H1 (cell line): Measurements from ENCODE around the gene ENAH. TPM values are rescaled to one million over a fixed set of nuclear protein-coding genes. Genes with fewer than 3 reads are reported as not detected.

Experiments used
- CTCF ChIA-PET: fragments of 300-600 bp; sonication (Branson Sonifier 250); formaldehyde crosslinking; loops from one replicate; lab custom pipeline; 2021; ENCODE audit not compliant: partially characterized antibody; lab: Charles Lee
- POLR2A ChIA-PET: fragments of 300-600 bp; sonication (Branson Sonifier 250); formaldehyde crosslinking; loops from one replicate; lab custom pipeline; 2021; ENCODE audit warnings: inconsistent platforms; ENCODE audit not compliant: partially characterized antibody; lab: Charles Lee
- DNase-seq, 2 experiments: peaks; one replicate each; pipeline versions ENCODE4 v3.0.0 to v3.0.0-alpha.2; 2010 to 2022; ENCODE audit warnings: low spot score in 2 of 2, low read depth in 1 of 2, mixed read lengths in 1 of 2
- FAIRE-seq: peaks from 2 replicates; lab custom pipeline; 2011; peaks lifted over from hg19 to GRCh38; lab: Jason Lieb, UNC
- H2AFZ ChIP-seq: 2 replicates; pipeline ENCODE4 v1.8.1; 2012; ENCODE audit warnings: low read length, inconsistent platforms
- H2AK5ac ChIP-seq: 2 replicates; pipeline ENCODE4 v1.6.1; 2013; ENCODE audit warnings: low read depth, low read length
- H2BK120ac ChIP-seq: replicated peaks from 2 replicates; pipeline ENCODE3; 2013; ENCODE audit warnings: low read depth, low read length, inconsistent platforms
- H2BK12ac ChIP-seq: 2 replicates; pipeline ENCODE4 v1.6.1; 2013; ENCODE audit warnings: low read depth, low read length
- H2BK15ac ChIP-seq: 2 replicates; pipeline ENCODE4 v1.6.1; 2013; ENCODE audit warnings: low read length
- H2BK20ac ChIP-seq: 2 replicates; pipeline ENCODE4 v1.6.1; 2013; ENCODE audit warnings: low read length
- H2BK5ac ChIP-seq: 2 replicates; pipeline ENCODE4 v1.6.1; 2013; ENCODE audit warnings: low read depth, low read length
- H3K14ac ChIP-seq: 2 replicates; pipeline ENCODE4 v1.6.1; 2013; ENCODE audit warnings: inconsistent platforms; ENCODE audit not compliant: insufficient read length
- H3K18ac ChIP-seq: 2 replicates; pipeline ENCODE4 v1.6.1; 2013; ENCODE audit warnings: low read length; ENCODE audit errors: extremely low read depth
- H3K23ac ChIP-seq: 2 replicates; pipeline ENCODE4 v1.6.1; 2013; ENCODE audit warnings: inconsistent platforms; ENCODE audit not compliant: insufficient read length
- H3K23me2 ChIP-seq: 2 replicates; pipeline ENCODE4 v1.6.1; 2013; ENCODE audit warnings: low read depth, low read length
- H3K27ac ChIP-seq: 2 replicates; pipeline ENCODE4 v1.6.1; 2011; ENCODE audit warnings: low read depth, low read length, inconsistent platforms
- H3K27me3 ChIP-seq, 4 experiments: replicated peaks in 1 of 4; 1 replicate in 1 of 4; 2 replicates in 3 of 4; pipeline versions ENCODE4 v1.6.1 to v1.8.1; 2011 to 2013; ENCODE audit warnings: low read length in 3 of 4, mild to moderate bottlenecking in 3 of 4, inconsistent platforms in 2 of 4, mixed read lengths in 2 of 4, moderate library complexity in 1 of 4; ENCODE audit not compliant: control insufficient read depth in 3 of 4, insufficient read depth in 3 of 4; ENCODE audit errors: extremely low read depth in 1 of 4
- H3K36me3 ChIP-seq, 4 experiments: 2 replicates each; pipeline versions ENCODE4 v1.6.1 to v1.8.1; 2011 to 2013; ENCODE audit warnings: mild to moderate bottlenecking in 4 of 4, low read length in 3 of 4, moderate library complexity in 2 of 4, control low read depth in 1 of 4, inconsistent platforms in 1 of 4; ENCODE audit not compliant: insufficient read depth in 4 of 4, control insufficient read depth in 2 of 4
- H3K4ac ChIP-seq: replicated peaks from 2 replicates; pipeline ENCODE3; 2013; ENCODE audit warnings: low read length, low read depth, mixed read lengths, inconsistent platforms; ENCODE audit not compliant: insufficient read length
- H3K4me1 ChIP-seq, 4 experiments: replicated peaks in 1 of 4; 1 replicate in 1 of 4; 2 replicates in 3 of 4; pipeline versions ENCODE4 v1.6.1 to v1.8.1; 2011 to 2013; ENCODE audit warnings: low read length in 3 of 4, inconsistent platforms in 2 of 4, mixed read lengths in 1 of 4; ENCODE audit not compliant: insufficient read depth in 4 of 4, control insufficient read depth in 3 of 4
- H3K4me2 ChIP-seq, 2 experiments: 2 replicates each; pipeline versions ENCODE4 v1.6.1 to v1.8.1; 2011 to 2013; ENCODE audit warnings: low read depth in 2 of 2, low read length in 2 of 2, control low read depth in 1 of 2, inconsistent platforms in 1 of 2, mild to moderate bottlenecking in 1 of 2; ENCODE audit not compliant: insufficient read depth in 1 of 2
- H3K4me3 ChIP-seq, 4 experiments: fragments of 200-600, 300-600 bp in 1 of 4; sonication (generic), shearing (Covaris generic), sonication (Bioruptor Twin) in 1 of 4; 2 replicates each; pipeline versions ENCODE4 v1.5.1 to v1.8.1; 2011 to 2016; ENCODE audit warnings: low read length in 4 of 4, low read depth in 3 of 4, control low read depth in 2 of 4, inconsistent platforms in 2 of 4, mild to moderate bottlenecking in 2 of 4, mixed read lengths in 1 of 4, moderate library complexity in 1 of 4; ENCODE audit not compliant: insufficient read depth in 2 of 4; ENCODE audit errors: extremely low read depth in 1 of 4
- H3K56ac ChIP-seq: replicated peaks from 2 replicates; pipeline ENCODE3; 2013; ENCODE audit warnings: low read depth, mild to moderate bottlenecking, mixed read lengths, low read length, inconsistent platforms; ENCODE audit not compliant: insufficient read length
- H3K79me1 ChIP-seq: 2 replicates; pipeline ENCODE4 v1.6.1; 2013; ENCODE audit warnings: low read depth, low read length, control low read depth
- H3K79me2 ChIP-seq, 2 experiments: 2 replicates each; pipeline versions ENCODE4 v1.6.1 to v1.8.1; 2012 to 2013; ENCODE audit warnings: low read length in 2 of 2, mild to moderate bottlenecking in 2 of 2, inconsistent platforms in 1 of 2; ENCODE audit not compliant: insufficient read depth in 2 of 2, control insufficient read depth in 1 of 2
- H3K9ac ChIP-seq, 4 experiments: replicated peaks in 1 of 4; 1 replicate in 1 of 4; 2 replicates in 3 of 4; pipeline versions ENCODE4 v1.6.1 to v1.8.1; 2011 to 2013; ENCODE audit warnings: low read depth in 3 of 4, low read length in 3 of 4, control low read depth in 2 of 4, mild to moderate bottlenecking in 2 of 4, moderate library complexity in 2 of 4, inconsistent platforms in 1 of 4; ENCODE audit errors: extremely low read depth in 1 of 4
- H3K9me3 ChIP-seq, 2 experiments: 2 replicates each; pipeline versions ENCODE4 v1.6.1 to v1.8.1; 2012 to 2013; ENCODE audit warnings: mild to moderate bottlenecking in 2 of 2, moderate library complexity in 2 of 2, control low read depth in 1 of 2, inconsistent platforms in 1 of 2, low read depth in 1 of 2, low read length in 1 of 2, mixed read lengths in 1 of 2; ENCODE audit not compliant: insufficient read depth in 2 of 2
- H4K20me1 ChIP-seq, 2 experiments: replicated peaks in 1 of 2; 2 replicates each; pipeline versions ENCODE3 to v1.8.1; 2011 to 2013; ENCODE audit warnings: inconsistent platforms in 2 of 2, low read length in 2 of 2, mild to moderate bottlenecking in 1 of 2; ENCODE audit not compliant: insufficient read depth in 2 of 2, control insufficient read depth in 1 of 2
- H4K5ac ChIP-seq: 2 replicates; pipeline ENCODE4 v1.6.1; 2013; ENCODE audit warnings: low read length, low read depth, mixed read lengths, inconsistent platforms; ENCODE audit not compliant: insufficient read length
- H4K8ac ChIP-seq: 2 replicates; pipeline ENCODE4 v1.8.0; 2013; ENCODE audit warnings: mild to moderate bottlenecking, moderate library complexity, low read length, inconsistent platforms; ENCODE audit not compliant: insufficient read depth; ENCODE audit errors: extremely low read depth
- H4K91ac ChIP-seq: replicated peaks from 2 replicates; pipeline ENCODE3; 2013; ENCODE audit warnings: low read length, mixed read lengths, inconsistent platforms; ENCODE audit not compliant: insufficient read length
- CBX5 ChIP-seq: fragments of 300-800, 300-1000 bp; sonication (generic); IDR thresholded peaks from 2 replicates; pipeline ENCODE4 v1.7.1; 2016; ENCODE audit warnings: antibody characterized with exemption, low read length, low read depth
- CBX8 ChIP-seq: fragments of 300-800, 300-1000 bp; sonication (generic); IDR thresholded peaks from 2 replicates; pipeline ENCODE4 v1.7.1; 2016; ENCODE audit warnings: low read depth, low read length, borderline replicate concordance
- EZH2 ChIP-seq: fragments of 200-600 bp; sonication (generic); IDR thresholded peaks from 2 replicates; pipeline ENCODE4 v1.7.1; 2012; ENCODE audit warnings: low read depth, mild to moderate bottlenecking, moderate library complexity, low read length, inconsistent platforms; ENCODE audit not compliant: severe bottlenecking
- HDAC2 ChIP-seq, 2 experiments: fragments of 300-600 bp in 1 of 2; sonication (generic) in 1 of 2; IDR thresholded peaks; 2 replicates each; pipeline ENCODE4 v1.6.1; 2011 to 2012; ENCODE audit warnings: low read depth in 2 of 2, low read length in 2 of 2, mild to moderate bottlenecking in 2 of 2, moderate library complexity in 2 of 2, borderline replicate concordance in 1 of 2, inconsistent platforms in 1 of 2
- SP4 ChIP-seq: IDR thresholded peaks from 2 replicates; pipeline ENCODE4 v1.6.1; 2012; ENCODE audit warnings: low read length, inconsistent platforms
- WGBS, 2 experiments: shearing (Covaris generic) in 1 of 2; methylation state at CpG; one replicate each; pipeline versions ENCODE4 v1.1.6 to v1.1.7; 2013 to 2015; ENCODE audit warnings: low lambda C conversion rate in 2 of 2, mixed read lengths in 2 of 2, inconsistent platforms in 1 of 2, low coverage in 1 of 2, missing lambda C conversion rate in 1 of 2; ENCODE audit not compliant: insufficient replicate concordance in 2 of 2, insufficient coverage in 1 of 2, insufficient read length in 1 of 2; ENCODE audit errors: extremely low coverage in 1 of 2, missing lambda C conversion rate in 1 of 2; 5-methylcytosine and 5-hydroxymethylcytosine counted together
- polyA plus RNA-seq, 7 experiments: library from polyadenylated mRNA; depleted of rRNA in 3 of 7; stranded (reverse) in 5 of 7; unstranded in 2 of 7; fragments of >200 nt in 5 of 7; fragments of 200-250 nt in 2 of 7; gene quantifications; 1 replicate in 5 of 7; 2 replicates in 1 of 7; 4 replicates in 1 of 7; pipeline versions ENCODE4 v1.2.1 to v1.2.3, GENCODE V29; 2011 to 2013; ENCODE audit warnings: missing spikeins in 2 of 7, mixed read lengths in 2 of 7
- total RNA-seq: library from RNA; stranded (reverse); fragmentation: NEBNext Ultra II Directional; extraction: Animal tissue kit (Norgen Biotek cat#: 25700); gene quantifications from 2 replicates; pipeline ENCODE4 v1.2.1, GENCODE V29; 2021

ENAH gene
- total and polyA plus RNA-seq, 2 of the 8 experiments (the other 6 are each of a cell fraction or from before 2014, with no cell fraction given): 39.1 to 335 TPM

DNA sequence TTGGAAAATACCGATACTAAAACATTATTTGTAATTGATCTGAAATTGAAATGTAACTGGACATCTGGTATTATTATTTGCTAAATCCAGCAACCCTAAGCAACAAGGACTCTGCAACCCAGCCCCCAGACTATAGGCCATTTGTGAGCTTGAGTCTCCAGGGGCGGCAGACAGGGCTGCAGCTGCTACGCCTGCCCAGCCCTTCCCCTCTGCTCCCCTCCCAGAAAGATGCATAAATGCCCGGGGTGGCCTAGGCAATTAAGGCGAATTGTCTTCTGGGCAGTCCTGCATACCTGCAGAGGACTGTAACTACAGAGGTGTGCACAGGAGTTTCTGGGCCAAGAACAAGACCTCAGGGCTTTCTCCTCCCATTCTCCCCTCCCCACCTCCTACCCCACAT lies 183.9 kb downstream of the ENAH start:
- Histone ChIP-seq H3K4me2 (no peak overlapping the region), H3K9me3 (no peaks in the 10 kb centered on the region), H2BK5ac (no peak overlapping the region), H3K79me1 (no peaks in the 10 kb centered on the region), H3K27ac (no peak overlapping the region), H2BK120ac (no peak overlapping the region), H2BK20ac (no peak overlapping the region), H2AFZ (no peak overlapping the region), H3K9ac (no peak overlapping the region), H3K18ac (no peak overlapping the region), H3K27me3 (no peaks in the 10 kb centered on the region), H3K4ac (no peak overlapping the region), H2AK5ac (no peak overlapping the region), H3K14ac (no peak overlapping the region), H3K23me2 (no peaks in the 10 kb centered on the region), H4K5ac (no peak overlapping the region), H3K23ac (no peak overlapping the region), H2BK12ac (no peak overlapping the region), H4K91ac (no peak overlapping the region), H3K4me1 (peaks cover 6 to 10% (median 9%) of the 10 kb centered on the region in 4 experiments), H3K4me3 (no peak overlapping the region), H4K8ac (no peak overlapping the region), H3K56ac (no peak overlapping the region), H3K79me2 (no peaks in the 10 kb centered on the region), H4K20me1 (no peaks in the 10 kb centered on the region), H3K36me3 (no peaks in the 10 kb centered on the region), H2BK15ac (no peak overlapping the region)
- DNase-seq (no peak), FAIRE-seq (no peak)
- POLR2A ChIA-PET: interaction anchor here (1.3 to 2.0 kb wide), 4 partner anchors 8 to 380 kb away, joined by 3 to 6 read pairs (median 4); no protein-coding TSS in a partner anchor
- TF ChIP-seq SP4 (no peak), CBX8 (no peak), HDAC2 (IDR thresholded peaks at IDR 0.05; ENCODE audit: borderline replicate concordance in 1 of 2, low read depth in 2 of 2, low read length in 2 of 2) (no peak), CBX5 (no peak), EZH2 (no peak)
- 89% methylated on average over 5 of the region's 5 CpGs; no CpG with 5 or more reads in 1 of the 2 experiments for WGBS, 2 experiments
- CTCF ChIA-PET: interaction anchor here (0.6 to 2.7 kb wide), 13 partner anchors 9 to 518 kb away, joined by 3 to 8 read pairs (median 3); no protein-coding TSS in a partner anchor
